HEK293 (cell line): ENCODE data around the gene DNAI1.

ENCODE experiments used
- CTCF ChIA-PET: fragments of 350-600 bp; formaldehyde crosslinking; extraction: SDS; loops from one replicate; lab custom pipeline; 2021; ENCODE audit warnings: antibody characterized with exemption; lab: Yijun Ruan, JAX
- POLR2A ChIA-PET: fragments of 300-600 bp; formaldehyde crosslinking; extraction: SDS; loops from one replicate; lab custom pipeline; 2020; ENCODE audit warnings: antibody characterized with exemption, inconsistent platforms; lab: Yijun Ruan, JAX
- H3K27ac ChIP-seq: fragments of 200-500 bp; sonication (Bioruptor generic); 2 replicates; pipeline ENCODE4 v1.5.1; 2014; ENCODE audit warnings: low read depth, low read length, control low read depth, inconsistent platforms; ENCODE audit errors: extremely low read depth
- H3K36me3 ChIP-seq, 2 experiments: fragments of 200-500 bp in 1 of 2; sonication (Bioruptor generic) in 1 of 2; 1 replicate in 1 of 2; 2 replicates in 1 of 2; pipeline ENCODE4 v1.5.1; 2014 to 2017; ENCODE audit warnings: inconsistent platforms in 2 of 2, low read length in 2 of 2; ENCODE audit not compliant: control insufficient read depth in 2 of 2, insufficient read depth in 1 of 2
- H3K4me1 ChIP-seq: fragments of 200-500 bp; sonication (Bioruptor generic); 2 replicates; pipeline ENCODE4 v1.5.1; 2014; ENCODE audit warnings: mild to moderate bottlenecking, low read length, inconsistent platforms; ENCODE audit not compliant: control insufficient read depth, insufficient read depth
- H3K4me3 ChIP-seq: 2 replicates; pipeline ENCODE4 v1.5.1; 2011; ENCODE audit warnings: low read depth, mild to moderate bottlenecking, control low read depth, low read length, moderate library complexity
- H3K9me3 ChIP-seq: fragments of 200-500 bp; sonication (Bioruptor generic); 2 replicates; pipeline ENCODE4 v1.5.1; 2014; ENCODE audit warnings: low read depth, low read length, inconsistent platforms; ENCODE audit not compliant: control insufficient read depth, insufficient read depth
- HOXC10 ChIP-seq: sonication (generic); formaldehyde crosslinking; IDR thresholded peaks from 2 replicates; pipeline ENCODE4 v1.8.1; 2023; ENCODE audit warnings: mild to moderate bottlenecking, missing genetic modification reagents
- IKZF3 ChIP-seq: fragments of 450-650 bp; IDR thresholded peaks from 2 replicates; pipeline ENCODE4 v1.5.0; 2018; ENCODE audit warnings: missing biosample characterization, mild to moderate bottlenecking, missing genetic modification characterization, moderate library complexity
- INSM2 ChIP-seq: fragments of 450-650 bp; formaldehyde crosslinking; IDR thresholded peaks from 2 replicates; pipeline ENCODE4 v1.5.1; 2016; ENCODE audit warnings: missing biosample characterization, missing genetic modification characterization
- SCRT1 ChIP-seq: fragments of 450-650 bp; formaldehyde crosslinking; IDR thresholded peaks from 2 replicates; pipeline ENCODE4 v1.5.1; 2016; ENCODE audit warnings: missing biosample characterization, missing genetic modification characterization, borderline replicate concordance
- ZBTB1 ChIP-seq: fragments of 450-650 bp; formaldehyde crosslinking; IDR thresholded peaks from 2 replicates; pipeline ENCODE4 v1.5.1; 2016; ENCODE audit warnings: missing biosample characterization, missing genetic modification characterization
- ZBTB21 ChIP-seq: fragments of 450-650 bp; formaldehyde crosslinking; IDR thresholded peaks from 2 replicates; pipeline ENCODE4 v1.5.1; 2017; ENCODE audit warnings: missing biosample characterization, missing genetic modification characterization
- ZNF133 ChIP-seq: fragments of 450-650 bp; formaldehyde crosslinking; IDR thresholded peaks from 2 replicates; pipeline ENCODE4 v1.5.1; 2016; ENCODE audit warnings: missing biosample characterization, missing genetic modification characterization
- ZNF18 ChIP-seq: fragments of 450-650 bp; formaldehyde crosslinking; IDR thresholded peaks from 2 replicates; pipeline ENCODE4 v1.5.1; 2016; ENCODE audit warnings: missing biosample characterization, missing genetic modification characterization
- ZNF394 ChIP-seq: fragments of 450-650 bp; formaldehyde crosslinking; IDR thresholded peaks from 2 replicates; pipeline ENCODE4 v1.5.1; 2016; ENCODE audit warnings: missing biosample characterization, missing genetic modification characterization, mild to moderate bottlenecking, moderate library complexity, borderline replicate concordance
- ZNF426 ChIP-seq: fragments of 450-650 bp; formaldehyde crosslinking; IDR thresholded peaks from 2 replicates; pipeline ENCODE4 v1.5.1; 2017; ENCODE audit warnings: missing biosample characterization, missing genetic modification characterization, mild to moderate bottlenecking, inconsistent platforms, moderate library complexity
- ZNF518A ChIP-seq: fragments of 450-650 bp; formaldehyde crosslinking; conservative IDR thresholded peaks from 2 replicates; pipeline ENCODE4 v1.5.1; 2016; ENCODE audit warnings: low read depth, missing biosample characterization, missing genetic modification characterization
- ZNF530 ChIP-seq: fragments of 450-650 bp; formaldehyde crosslinking; IDR thresholded peaks from 2 replicates; pipeline ENCODE4 v1.5.1; 2016; ENCODE audit warnings: low read depth, missing biosample characterization, missing genetic modification characterization
- ZNF544 ChIP-seq: fragments of 450-650 bp; formaldehyde crosslinking; IDR thresholded peaks from 2 replicates; pipeline ENCODE4 v1.5.0; 2017; ENCODE audit warnings: missing biosample characterization, missing genetic modification characterization
- ZNF670 ChIP-seq: fragments of 450-650 bp; formaldehyde crosslinking; IDR thresholded peaks from 2 replicates; pipeline ENCODE4 v1.5.1; 2016; ENCODE audit warnings: missing biosample characterization, missing genetic modification characterization, low read depth
- ZSCAN5A ChIP-seq: fragments of 450-650 bp; formaldehyde crosslinking; IDR thresholded peaks from 2 replicates; pipeline ENCODE4 v1.5.1; 2016; ENCODE audit warnings: missing biosample characterization, missing genetic modification characterization

The DNAI1 gene

GRCh38 chr9:34519321-34520020 lies 60.9 kb downstream of the DNAI1 start:
- no peaks in the 10 kb centered on the region for H3K36me3 ChIP-seq
- H3K4me3 ChIP-seq, result no peak overlapping the region
- TF ChIP-seq IKZF3 (tag by site-specific recombination) (no peak), ZSCAN5A (tag by site-specific recombination) (no peak), HOXC10 (CRISPR knock-in tag) (no peak), ZBTB1 (tag by site-specific recombination) (no peak), ZNF18 (tag by site-specific recombination) (no peak), ZNF518A (no peak), SCRT1 (tag by site-specific recombination) (no peak), ZNF133 (tag by site-specific recombination) (no peak), ZNF544 (tag by site-specific recombination) (no peak), ZNF530 (no peak), INSM2 (tag by site-specific recombination) (no peak), ZNF426 (tag by site-specific recombination) (no peak), ZNF394 (tag by site-specific recombination) (no peak), ZBTB21 (tag by site-specific recombination) (no peak), ZNF670 (tag by site-specific recombination) (no peak)
- ChIA-PET CTCF (interaction anchor here (0.5 to 2.6 kb wide), 14 partner anchors 9 to 464 kb away, joined by 3 to 12 read pairs (median 4); no protein-coding TSS in a partner anchor), POLR2A (interaction anchor here (1.1 kb wide), 1 partner anchor 39 kb away, joined by 3 read pairs; no protein-coding TSS in a partner anchor)
- H3K9me3 ChIP-seq, result no peaks in the 10 kb centered on the region
- no peaks in the 10 kb centered on the region for H3K4me1 ChIP-seq
- no peak overlapping the region for H3K27ac ChIP-seq
